SK-MEL-5 (cell line): ENCODE measurements around the gene RPL18A. TPM values are rescaled to one million over a fixed set of nuclear protein-coding genes. Genes with fewer than 3 reads are reported as not detected.
"Not testable (repeated sequence)": the region's sequence is repeated elsewhere in the genome, so short reads cannot be mapped to it uniquely, and the experiment has no call there.

Source experiments
- DNase-seq: peaks from one replicate; pipeline ENCODE4 v3.0.0-alpha.2; 2016; ENCODE audit warnings: low read depth, low spot score
- in situ Hi-C: cut with HindIII; loops from 2 replicates; pipeline ENCODE4 v1.10.0; 2016; ENCODE audit warnings: low sequenced_read_pairs, high pct_unique_total_duplicates, low pct_unique_long_range_greater_than_20kb
- small RNA-seq, 2 experiments: library from RNA; depleted of rRNA; stranded (forward); fragments of <200 nt; gene quantifications; one replicate each; pipeline ENCODE3, GENCODE V24; 2014
- total RNA-seq: library from RNA; depleted of rRNA; stranded (reverse); fragments of >200 nt; shearing (Covaris generic); gene quantifications from 2 replicates; pipeline ENCODE4 v1.2.3, GENCODE V29; 2014; rRNA removed

The RPL18A gene
- total RNA-seq, 1 experiment from 2014 or later, result 1,494 TPM

DNA sequence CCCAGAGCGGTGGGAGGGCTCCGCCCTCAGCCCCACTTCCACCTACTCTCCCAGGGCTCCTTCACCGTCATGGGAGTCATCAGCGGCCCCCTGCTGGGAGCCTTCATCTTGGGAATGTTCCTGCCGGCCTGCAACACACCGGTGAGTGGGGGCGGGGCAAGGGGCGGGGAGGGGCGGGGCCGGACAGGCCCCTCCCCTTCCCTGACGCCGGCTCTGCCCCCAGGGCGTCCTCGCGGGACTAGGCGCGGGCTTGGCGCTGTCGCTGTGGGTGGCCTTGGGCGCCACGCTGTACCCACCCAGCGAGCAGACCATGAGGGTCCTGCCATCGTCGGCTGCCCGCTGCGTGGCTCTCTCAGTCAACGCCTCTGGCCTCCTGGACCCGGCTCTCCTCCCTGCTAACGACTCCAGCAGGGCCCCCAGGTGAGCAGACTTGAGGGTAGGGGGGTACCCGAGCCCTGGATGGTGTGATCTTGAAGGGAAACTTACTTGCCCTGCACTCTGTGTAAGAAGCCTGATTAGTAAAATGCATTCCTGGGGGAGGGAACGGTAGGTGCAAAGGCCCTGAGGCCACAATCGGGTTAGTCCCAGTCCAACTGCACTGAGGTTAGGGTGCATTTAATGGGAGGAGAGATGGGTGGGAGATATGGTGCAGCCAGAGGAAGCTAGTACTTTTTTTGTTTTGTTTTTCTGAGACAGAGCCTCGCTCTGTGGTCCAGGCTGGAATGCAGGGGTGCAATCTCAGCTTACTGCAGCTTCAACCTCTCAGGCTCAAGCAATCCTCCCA is 24.1 kb downstream of the RPL18A start:
- in situ Hi-C loops, result no loop called here
- no peak for DNase-seq

GRCh38 chr19:17886515-17886914 is 26.8 kb downstream of the RPL18A start:
- in situ Hi-C loops, result no loop called here
- DNase-seq, result no peak

DNA sequence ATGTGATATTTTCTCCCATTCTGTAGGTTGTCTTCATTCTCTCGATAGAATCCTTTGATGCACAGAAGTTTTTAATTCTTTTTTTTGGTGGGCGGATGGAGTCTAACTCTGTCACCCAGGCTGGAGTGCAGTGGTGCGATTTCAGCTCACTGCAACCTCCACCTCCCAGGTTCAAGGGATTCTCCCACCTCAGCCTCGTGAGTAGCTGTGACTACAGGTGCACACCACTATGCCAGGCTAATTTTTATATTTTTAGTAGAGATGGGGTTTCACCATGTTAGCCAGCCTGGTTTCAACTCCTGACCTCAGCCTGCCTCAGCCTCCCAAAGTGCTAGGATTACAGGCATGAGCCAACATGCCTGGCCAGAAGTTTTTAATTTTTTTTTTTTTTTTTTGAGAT is 27.5 kb downstream of the RPL18A start:
- in situ Hi-C loops, DNase-seq: not testable (repeated sequence)

GRCh38 chr19:17888260-17888659 is 28.6 kb downstream of the RPL18A start:
- no peak for DNase-seq
- in situ Hi-C loops, result no loop called here

DNA sequence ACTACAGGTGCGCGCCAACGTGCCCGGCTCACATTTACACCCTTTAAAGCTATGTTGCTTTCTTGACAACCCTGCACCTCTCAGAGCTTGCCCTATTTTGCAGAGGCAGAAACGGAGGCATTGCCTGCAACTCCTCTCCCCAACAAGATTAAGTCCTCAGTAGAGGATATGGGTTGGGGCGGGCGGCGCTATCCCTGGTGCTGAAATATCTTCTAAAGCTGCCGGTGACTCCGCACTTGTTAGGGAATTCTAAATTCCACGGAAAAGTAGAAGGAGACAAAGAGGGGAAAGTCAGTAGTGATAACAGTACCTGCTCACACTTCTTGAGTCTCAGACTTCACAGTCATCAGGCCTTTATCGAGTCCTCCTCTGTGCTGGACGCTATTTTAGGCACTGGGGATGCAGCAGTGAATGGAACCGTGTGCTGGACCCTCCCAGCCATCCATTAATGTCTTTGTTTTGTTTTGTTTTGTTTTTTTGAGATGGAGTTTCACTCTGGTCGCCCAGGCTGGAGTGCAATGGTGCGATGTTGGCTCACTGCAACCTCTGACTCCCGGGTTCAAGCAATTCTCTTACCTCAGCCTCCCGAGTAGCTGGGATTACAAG is 30.0 kb downstream of the RPL18A start:
- in situ Hi-C loops, result no loop called here
- DNase-seq, result peak; percentile 35

- no peak for DNase-seq
- in situ Hi-C loops, result no loop called here
Observed at GRCh38 chr19:17893766-17894165, 34.1 kb downstream of the RPL18A start.

DNA sequence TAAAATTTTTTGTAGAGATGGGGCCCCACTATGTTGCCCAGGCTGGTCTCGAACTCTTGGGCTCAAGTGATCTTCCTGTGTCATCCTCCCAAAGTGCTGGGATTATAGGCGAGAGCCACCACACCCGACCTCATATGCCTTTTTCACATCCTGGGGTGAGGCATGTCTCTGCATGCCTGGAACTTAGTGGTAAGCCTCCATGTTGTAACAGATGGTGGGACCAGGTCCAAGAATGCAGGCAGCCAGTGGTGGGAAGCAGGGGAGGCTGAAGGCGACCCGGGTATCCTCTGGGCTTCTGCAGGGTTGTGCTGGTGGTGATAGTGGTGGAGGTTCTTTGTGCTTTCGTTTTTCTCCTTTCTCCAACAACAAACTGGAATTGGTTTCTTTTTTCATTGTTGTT is 43.0 kb downstream of the RPL18A start:
- no peak for DNase-seq
- in situ Hi-C loops, result no loop called here

- in situ Hi-C loops, result no loop called here
- no peak for DNase-seq
Observed at GRCh38 chr19:17908244-17908643, 48.5 kb downstream of the RPL18A start.

DNA sequence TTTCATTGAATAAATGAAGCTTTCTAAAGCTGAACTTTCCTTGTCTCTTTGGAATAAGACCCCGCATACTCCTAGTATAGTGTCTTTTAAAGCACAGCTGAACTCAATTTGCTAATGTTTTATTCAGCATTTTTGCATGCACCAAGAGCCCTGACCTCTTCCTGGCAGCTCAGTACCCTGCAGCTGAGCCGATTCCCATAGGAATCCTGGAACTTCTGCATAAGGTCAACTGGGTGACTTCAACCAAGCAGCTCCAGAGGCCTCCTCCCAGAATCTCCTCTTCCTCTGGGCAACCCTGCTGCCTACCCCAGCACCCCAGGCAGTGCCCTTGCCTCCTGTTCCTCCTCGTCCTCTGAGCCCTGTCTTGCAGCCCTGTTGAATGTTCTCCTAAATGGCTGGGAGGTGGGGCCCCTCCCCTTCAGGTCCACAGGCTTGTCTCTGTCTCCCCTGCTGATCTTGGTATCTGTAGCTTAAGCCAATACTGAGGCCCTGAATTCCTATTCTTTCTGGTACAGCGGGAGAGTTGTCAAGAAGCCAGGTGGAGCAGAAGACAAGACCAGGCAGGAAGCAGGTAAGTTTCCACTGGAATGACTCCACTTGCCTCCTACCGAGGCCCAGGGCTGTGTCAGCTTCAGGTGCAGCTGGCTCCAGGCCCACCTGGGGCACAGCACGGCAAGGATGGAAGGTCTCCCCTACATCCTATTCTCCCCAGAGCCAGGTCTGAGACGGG is 49.5 kb downstream of the RPL18A start:
- in situ Hi-C loops, result no loop called here
- DNase-seq, result no peak

DNA sequence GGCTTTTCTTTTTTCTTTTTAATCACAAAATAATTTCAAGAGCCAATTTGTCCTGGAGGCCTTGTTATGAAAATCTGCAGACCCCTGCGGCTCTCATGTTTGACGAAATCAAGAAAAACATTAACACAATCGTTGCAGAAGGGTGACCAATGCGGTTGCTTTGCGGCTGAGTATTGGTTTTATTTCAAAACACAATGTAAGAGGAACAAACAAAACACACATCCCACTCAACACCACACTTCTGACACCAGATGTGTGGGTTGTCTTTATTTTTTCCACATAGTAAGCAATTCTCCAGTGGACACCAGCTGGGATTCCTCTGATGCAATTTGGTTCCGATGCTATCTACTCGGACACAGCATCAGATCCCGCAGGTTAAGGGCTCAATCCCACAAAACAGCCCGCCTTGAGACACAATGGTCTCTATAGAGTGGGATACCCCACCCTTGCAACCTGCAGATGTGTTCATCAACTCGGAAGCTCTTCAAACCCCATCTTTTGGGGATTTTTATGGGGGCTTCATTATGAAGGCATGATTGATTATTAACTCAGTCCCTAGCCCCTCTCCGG is 51.2 kb downstream of the RPL18A start:
- no peak for DNase-seq
- in situ Hi-C loops, result no loop called here

Small RNA genes lying within 50 kb of the gene (small RNA-seq; reads per million reads assigned to genes)
- gene SNORA68, result 0 reads per million in 2 experiments

Other genes with a start within 250 kb of the RPL18A start
- gene UNC13A, start 171.6 kb upstream of the RPL18A start, total RNA-seq, result 0.26 and 0.61 TPM in 2 replicates
- 10.0 and 12.3 TPM in 2 replicates for gene MAP1S, start 140.4 kb upstream of the RPL18A start, total RNA-seq
- 0.85 and 0.92 TPM in 2 replicates for gene FCHO1, start 108.4 kb upstream of the RPL18A start, total RNA-seq
- gene B3GNT3, start 64.8 kb upstream of the RPL18A start, total RNA-seq, result not detected in 2 replicates
- not detected in 2 replicates for gene INSL3, start 38.4 kb upstream of the RPL18A start, total RNA-seq
- gene JAK3, start 11.9 kb upstream of the RPL18A start, total RNA-seq, result 0.24 and 0.48 TPM in 2 replicates
- gene SLC5A5, start 12.0 kb downstream of the RPL18A start, total RNA-seq, result 0.11 TPM in 1 of 2 replicates, not detected in the other
- gene CCDC124, start 73.1 kb downstream of the RPL18A start, total RNA-seq, result 21.4 and 30.0 TPM in 2 replicates
- gene KCNN1, start 107.2 kb downstream of the RPL18A start, total RNA-seq, result 3.5 and 4.6 TPM in 2 replicates
- gene ARRDC2, start 148.3 kb downstream of the RPL18A start, total RNA-seq, result 14.8 and 17.4 TPM in 2 replicates
- 0.27 TPM in 1 of 2 replicates, not detected in the other for gene IL12RB1, start 227.0 kb downstream of the RPL18A start, total RNA-seq
- gene MAST3, start 237.9 kb downstream of the RPL18A start, total RNA-seq, result 1.1 and 1.7 TPM in 2 replicates